Peyer's patch (tissue), 4 donors: ENCODE data around the gene ATP5MK. TPM values are rescaled to one million over a fixed set of nuclear protein-coding genes. Genes with fewer than 3 reads are reported as not detected.

Experiments used
- DNase-seq, 3 donors: peaks; one replicate each; pipeline ENCODE4 v3.0.0-alpha.2; 2017 to 2019
- H3K27ac ChIP-seq, 4 donors: fragments of 200-600 bp; sonication (generic); one replicate each; pipeline ENCODE4 v1.5.1; 2016 to 2019
- H3K27me3 ChIP-seq, 2 donors: fragments of 200-600 bp; sonication (generic); one replicate each; pipeline ENCODE4 v1.5.1; 2019
- H3K36me3 ChIP-seq, 3 donors: fragments of 200-600 bp; sonication (generic); one replicate each; pipeline ENCODE4 v1.5.1; 2016 to 2019
- H3K4me1 ChIP-seq, 4 donors: fragments of 200-600 bp; sonication (generic); one replicate each; pipeline ENCODE4 v1.5.1; 2016 to 2019
- H3K4me3 ChIP-seq, 4 donors: fragments of 200-600 bp; sonication (generic); 1 replicate in 3 of 4; 2 replicates in 1 of 4; pipeline ENCODE4 v1.5.1; 2016 to 2019; ENCODE audit warnings: mild to moderate bottlenecking in 1 of 4
- H3K9me3 ChIP-seq, 4 donors: fragments of 200-600 bp; sonication (generic); one replicate each; pipeline ENCODE4 v1.5.1; 2016 to 2019; ENCODE audit warnings: mild to moderate bottlenecking in 1 of 4
- POLR2A ChIP-seq, 2 donors: fragments of 450-650 bp; IDR thresholded peaks; one replicate each; pipeline ENCODE4 v1.5.1; 2017; ENCODE audit warnings: antibody characterized with exemption in 2 of 2, mild to moderate bottlenecking in 2 of 2, moderate library complexity in 2 of 2
- total RNA-seq, 4 donors: library from RNA; depleted of rRNA; stranded (reverse); fragments of >200 nt; gene quantifications; one replicate each; pipeline ENCODE4 v1.1.0, GENCODE V29; 2016
- TF ChIP-seq, protein P1 (sequence below), 6 experiments: fragments of 450-650 bp in 4 of 6; fragments of 200-600 bp in 2 of 6; sonication (generic) in 1 of 6; IDR thresholded peaks; one replicate each; pipeline ENCODE4 v1.5.1; 2017 to 2019; ENCODE audit warnings: antibody characterized with exemption in 6 of 6, mild to moderate bottlenecking in 3 of 6, moderate library complexity in 1 of 6

ATP5MK gene, protein sequence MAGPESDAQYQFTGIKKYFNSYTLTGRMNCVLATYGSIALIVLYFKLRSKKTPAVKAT
- 100 to 1,000 TPM in 3 of 4 donors, 10 to 100 TPM in 1; 78.6 to 235 (median 167) TPM for total RNA-seq

DNA sequence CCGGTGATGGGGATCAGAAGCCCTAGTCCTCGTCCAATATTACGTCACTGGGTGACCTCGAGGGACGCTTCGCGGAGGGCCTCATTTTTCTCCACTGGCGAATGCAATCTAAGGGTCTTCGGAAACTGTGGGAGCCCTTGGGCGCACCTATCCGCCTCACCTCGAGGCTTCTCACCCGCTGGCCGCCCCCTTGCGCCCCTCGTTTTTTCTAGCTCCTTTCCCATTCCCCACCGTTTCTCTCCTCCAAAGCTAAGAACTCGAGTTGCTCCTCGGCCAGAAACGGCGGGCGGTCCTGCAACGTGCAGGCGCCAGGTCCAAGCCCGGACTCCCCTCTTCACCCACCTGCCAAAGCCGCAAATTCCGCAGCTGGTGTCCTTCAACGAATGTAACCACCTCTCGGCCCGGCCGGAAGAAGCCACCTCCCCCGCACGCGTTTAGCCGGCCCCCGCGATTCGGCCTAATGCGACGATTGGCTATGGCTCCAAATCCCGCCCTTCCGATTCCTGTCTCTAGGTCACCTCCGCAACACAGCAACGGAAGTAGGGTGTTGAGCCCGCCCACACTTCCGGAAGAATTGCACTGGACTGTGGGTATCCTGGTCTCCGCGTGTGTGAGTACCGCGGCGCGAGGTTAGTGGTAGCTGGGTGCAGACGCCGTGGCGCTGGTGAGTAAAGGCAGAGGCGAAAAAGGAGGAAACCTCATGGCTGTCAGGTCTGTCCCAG lies at the start of gene ATP5MK, which contains the start of gene PDCD11:
Gene ATP5MK, minus strand, starts transcription at position 409 of the 722 bp plus-strand sequence. CDS start 4,018 bp downstream, outside the sequence.
Gene PDCD11, plus strand, starts transcription at position 560 of the 722 bp plus-strand sequence. CDS start 1,801 bp downstream, outside the sequence.
- peak; percentile 97 to 99 (median 97) for DNase-seq
- peaks cover 0 to 27% (median 9%) of the 10 kb centered on the region in 4 donors for H3K4me1 ChIP-seq
- peak; percentile 67 to 75 for TF ChIP-seq POLR2A (IDR thresholded peaks at IDR 0.05)
- TF ChIP-seq, protein P1, sequence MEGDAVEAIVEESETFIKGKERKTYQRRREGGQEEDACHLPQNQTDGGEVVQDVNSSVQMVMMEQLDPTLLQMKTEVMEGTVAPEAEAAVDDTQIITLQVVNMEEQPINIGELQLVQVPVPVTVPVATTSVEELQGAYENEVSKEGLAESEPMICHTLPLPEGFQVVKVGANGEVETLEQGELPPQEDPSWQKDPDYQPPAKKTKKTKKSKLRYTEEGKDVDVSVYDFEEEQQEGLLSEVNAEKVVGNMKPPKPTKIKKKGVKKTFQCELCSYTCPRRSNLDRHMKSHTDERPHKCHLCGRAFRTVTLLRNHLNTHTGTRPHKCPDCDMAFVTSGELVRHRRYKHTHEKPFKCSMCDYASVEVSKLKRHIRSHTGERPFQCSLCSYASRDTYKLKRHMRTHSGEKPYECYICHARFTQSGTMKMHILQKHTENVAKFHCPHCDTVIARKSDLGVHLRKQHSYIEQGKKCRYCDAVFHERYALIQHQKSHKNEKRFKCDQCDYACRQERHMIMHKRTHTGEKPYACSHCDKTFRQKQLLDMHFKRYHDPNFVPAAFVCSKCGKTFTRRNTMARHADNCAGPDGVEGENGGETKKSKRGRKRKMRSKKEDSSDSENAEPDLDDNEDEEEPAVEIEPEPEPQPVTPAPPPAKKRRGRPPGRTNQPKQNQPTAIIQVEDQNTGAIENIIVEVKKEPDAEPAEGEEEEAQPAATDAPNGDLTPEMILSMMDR (IDR thresholded peaks at IDR 0.05), result peak in 2 of 6 experiments; percentile 15 to 20

DNA sequence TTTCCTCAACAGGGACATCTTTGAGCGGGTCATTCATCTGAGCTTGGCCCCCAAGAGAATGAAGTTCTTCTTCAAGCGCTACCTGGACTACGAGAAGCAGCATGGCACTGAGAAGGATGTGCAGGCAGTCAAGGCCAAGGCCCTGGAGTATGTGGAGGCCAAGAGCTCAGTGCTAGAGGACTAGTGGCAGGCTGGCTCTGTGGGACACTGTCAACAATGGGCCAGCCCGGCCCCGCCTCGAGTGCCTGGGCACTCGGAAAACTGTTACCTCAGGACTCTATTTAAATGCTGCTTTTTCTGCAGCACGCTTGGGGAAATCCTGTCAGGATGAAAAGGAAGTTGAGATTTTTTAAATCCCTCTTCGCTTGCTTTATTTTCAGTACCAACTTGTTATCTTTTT lies 49.1 kb upstream of the ATP5MK start:
- Histone ChIP-seq H3K4me1 (peaks cover 0 to 28% (median 10%) of the 10 kb centered on the region in 4 donors), H3K9me3 (no peaks in the 10 kb centered on the region), H3K36me3 (peaks cover 0 to 77% (median 0%) of the 10 kb centered on the region in 3 donors), H3K4me3 (no peak overlapping the region), H3K27ac (peak overlapping the region; percentile 38 to 71 (median 55)), H3K27me3 (no peaks in the 10 kb centered on the region)
- no peak for DNase-seq
- no peak for TF ChIP-seq POLR2A (IDR thresholded peaks at IDR 0.05)
- TF ChIP-seq, protein P1 (IDR thresholded peaks at IDR 0.05), result no peak

More for the DNA sequence above, at the start of gene ATP5MK, which contains the start of gene PDCD11:
- H3K36me3 ChIP-seq, result peaks cover 0 to 38% (median 0%) of the 10 kb centered on the region in 3 donors
- no peaks in the 10 kb centered on the region for H3K9me3 ChIP-seq
- H3K27ac ChIP-seq, result peak within 1 kb of the TSS; percentile 67 to 86 (median 82)
- no peaks in the 10 kb centered on the region for H3K27me3 ChIP-seq
- peak within 1 kb of the TSS; percentile 66 to 87 (median 74) for H3K4me3 ChIP-seq

DNA sequence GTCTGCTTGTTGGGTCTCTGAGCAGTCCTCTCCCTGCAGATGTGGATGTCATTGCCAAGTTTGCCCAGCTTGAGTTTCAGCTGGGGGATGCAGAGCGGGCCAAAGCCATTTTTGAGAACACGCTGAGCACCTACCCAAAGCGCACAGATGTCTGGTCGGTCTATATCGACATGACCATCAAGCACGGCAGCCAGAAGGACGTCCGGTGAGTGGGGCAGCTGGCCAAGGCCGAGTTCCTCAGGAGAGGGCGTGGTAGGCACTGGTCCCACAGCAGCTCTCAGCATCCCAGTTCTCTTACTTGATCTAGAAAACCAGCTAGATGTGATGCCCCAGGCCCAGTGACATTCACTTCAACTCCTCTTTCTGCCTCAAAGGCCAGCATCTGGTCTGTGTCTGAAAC lies 48.2 kb upstream of the ATP5MK start:
- no peaks in the 10 kb centered on the region for H3K9me3 ChIP-seq
- H3K27me3 ChIP-seq, result no peaks in the 10 kb centered on the region
- no peak overlapping the region for H3K4me3 ChIP-seq
- no peak for DNase-seq
- peaks cover 0 to 80% (median 0%) of the 10 kb centered on the region in 3 donors for H3K36me3 ChIP-seq
- peaks cover 0 to 19% (median 4%) of the 10 kb centered on the region in 4 donors for H3K4me1 ChIP-seq
- no peak overlapping the region for H3K27ac ChIP-seq
- no peak for TF ChIP-seq POLR2A (IDR thresholded peaks at IDR 0.05)
- TF ChIP-seq, protein P1 (IDR thresholded peaks at IDR 0.05), result no peak

DNA sequence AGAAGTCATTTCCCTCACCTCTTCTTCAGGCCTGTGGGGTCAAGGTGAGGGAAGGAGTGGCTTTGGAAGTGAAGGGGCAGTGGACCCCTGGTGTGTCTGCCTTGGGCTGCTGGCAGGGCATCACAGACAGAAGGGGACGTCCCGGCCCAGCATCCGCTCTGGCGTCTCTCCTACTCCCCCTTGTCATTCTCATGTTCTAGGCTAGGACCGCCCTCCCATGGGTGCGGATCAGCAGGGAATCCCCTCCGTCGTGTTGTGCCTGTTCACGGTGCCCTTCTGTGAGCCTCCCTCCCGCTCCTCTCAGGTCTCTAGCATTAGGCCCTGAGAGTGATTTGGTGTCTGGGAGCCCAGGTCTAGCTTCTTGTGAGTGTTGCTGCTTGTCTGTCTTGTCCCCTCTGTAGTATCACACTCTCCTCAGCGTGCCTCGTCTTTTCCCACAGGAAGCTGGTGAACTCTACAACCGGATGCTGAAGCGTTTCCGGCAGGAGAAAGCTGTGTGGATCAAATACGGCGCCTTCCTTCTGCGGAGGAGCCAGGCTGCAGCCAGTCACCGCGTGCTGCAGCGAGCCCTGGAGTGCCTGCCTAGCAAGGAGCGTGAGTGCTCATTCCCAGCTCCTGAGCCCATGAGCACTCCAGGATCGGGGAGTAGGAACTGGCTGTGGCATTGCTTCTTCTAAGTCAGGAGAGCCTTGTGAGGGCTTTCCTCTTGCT lies 47.4 kb upstream of the ATP5MK start:
- no peak for TF ChIP-seq POLR2A (IDR thresholded peaks at IDR 0.05)
- TF ChIP-seq, protein P1 (IDR thresholded peaks at IDR 0.05), result no peak

DNA sequence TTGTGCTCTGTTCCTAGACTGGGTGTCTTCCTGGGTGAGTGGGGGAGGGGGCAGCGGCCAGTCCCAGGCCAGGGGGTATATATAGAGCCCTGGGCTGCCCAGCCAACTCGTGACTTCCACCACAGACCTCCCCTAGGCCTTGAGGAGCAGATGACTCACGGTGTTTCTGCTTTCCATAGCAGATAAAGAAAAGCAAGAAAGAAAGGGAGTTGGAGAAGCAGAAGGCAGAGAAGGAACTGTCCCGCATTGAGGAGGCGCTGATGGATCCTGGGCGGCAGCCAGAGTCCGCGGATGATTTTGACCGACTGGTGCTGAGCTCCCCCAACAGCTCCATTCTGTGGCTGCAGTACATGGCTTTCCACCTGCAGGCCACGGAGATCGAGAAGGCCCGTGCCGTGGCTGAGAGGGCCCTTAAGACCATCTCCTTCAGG lies 45.8 kb upstream of the ATP5MK start:
- no peaks in the 10 kb centered on the region for H3K9me3 ChIP-seq
- peaks cover 0 to 9% (median 0%) of the 10 kb centered on the region in 4 donors for H3K4me1 ChIP-seq
- peaks cover 0 to 88% (median 0%) of the 10 kb centered on the region in 3 donors for H3K36me3 ChIP-seq
- DNase-seq, result no peak
- TF ChIP-seq POLR2A (IDR thresholded peaks at IDR 0.05), result no peak
- TF ChIP-seq, protein P1 (IDR thresholded peaks at IDR 0.05), result no peak
- H3K4me3 ChIP-seq, result no peak overlapping the region
- no peak overlapping the region for H3K27ac ChIP-seq
- no peaks in the 10 kb centered on the region for H3K27me3 ChIP-seq

More for the DNA sequence above, 47.4 kb upstream of the ATP5MK start:
- no peak overlapping the region for H3K27ac ChIP-seq
- H3K27me3 ChIP-seq, result no peaks in the 10 kb centered on the region
- DNase-seq, result no peak
- H3K4me1 ChIP-seq, result peaks cover 0 to 12% (median 0%) of the 10 kb centered on the region in 4 donors
- H3K36me3 ChIP-seq, result peaks cover 0 to 85% (median 0%) of the 10 kb centered on the region in 3 donors
- H3K9me3 ChIP-seq, result no peaks in the 10 kb centered on the region
- no peak overlapping the region for H3K4me3 ChIP-seq
